ENCODE measurements around the gene SORL1-AS1. TPM values are rescaled to one million over a fixed set of nuclear protein-coding genes. Genes with fewer than 3 reads are reported as not detected.

SORL1-AS1 gene

GRCh38 chr11:121389651-121390050 lies 63.1 kb downstream of the SORL1-AS1 start:
- Mint-ChIP-seq H3K4me1 (peaks cover 16% of the 10 kb centered on the region), H3K9me3 (peaks cover 2% of the 10 kb centered on the region), H3K27ac (peak overlapping the region; percentile 55), H3K4me3 (peak overlapping the region; percentile 49), H3K27me3 (ENCODE audit: insufficient read depth, low read depth) (no peaks in the 10 kb centered on the region), H3K36me3 (no peaks in the 10 kb centered on the region)
- H3K79me2 ChIP-seq (ENCODE audit: low read depth), result no peaks in the 10 kb centered on the region
- H3K4me3 ChIP-seq, result peak overlapping the region; percentile 24
- no peak overlapping the region for H3K9ac ChIP-seq
- H3K36me3 ChIP-seq, result no peaks in the 10 kb centered on the region
- H4K20me1 ChIP-seq (ENCODE audit: low read depth), result no peaks in the 10 kb centered on the region
- no peaks in the 10 kb centered on the region for H3K27me3 ChIP-seq
- H3K4me1 ChIP-seq, result peaks cover 16% of the 10 kb centered on the region
- no peak overlapping the region for H3K27ac ChIP-seq
- H3K9me3 ChIP-seq (ENCODE audit: low read depth), result no peaks in the 10 kb centered on the region
- peak; percentile 84 for DNase-seq (ENCODE audit: low spot score)
- H2AFZ ChIP-seq (replicated peaks), result peak overlapping the region; percentile 93
- TF ChIP-seq CTCF (IDR thresholded peaks at IDR 0.05) (no peak), EZH2phosphoT487 (IDR thresholded peaks at IDR 0.05) (no peak), EZH2 (IDR thresholded peaks at IDR 0.05) (no peak)
- no peaks in the 10 kb centered on the region for H3F3A ChIP-seq (ENCODE audit: low read depth)
- H3K4me2 ChIP-seq, result peak overlapping the region; percentile 66

Other genes starting within 250 kb of the SORL1-AS1 start
- gene SC5D, start 160.2 kb downstream of the SORL1-AS1 start, total RNA-seq (ENCODE audit: low replicate concordance), result 43.3 and 80.7 TPM in 2 replicates
- 45.6 and 46.0 TPM in 2 replicates for gene SORL1, start 653 bp downstream of the SORL1-AS1 start, total RNA-seq (ENCODE audit: low replicate concordance)